ENCODE data around the gene PACSIN3. TPM values are rescaled to one million over a fixed set of nuclear protein-coding genes. Genes with fewer than 3 reads are reported as not detected.

PACSIN3 gene
- total RNA-seq, 2 donors from 2014 or later: 30.7 to 56.0 TPM

GRCh38 chr11:47161134-47161854, 24.9 kb downstream of the PACSIN3 start:
- DNase-seq: peak; percentile 74 to 79 (median 75)
- ATAC-seq: peak; percentile 68
- no peaks in the 10 kb centered on the region for H3K9me3 ChIP-seq
- peaks cover 7% of the 10 kb centered on the region for H3K4me1 ChIP-seq
- H3K4me3 ChIP-seq: no peak overlapping the region
- TF ChIP-seq POLR2A (IDR thresholded peaks at IDR 0.05) (no peak), CTCF (IDR thresholded peaks at IDR 0.05) (peak; percentile 57 to 83 (median 74))
- WGBS, 2 donors: 19 to 44% methylated on average over 5 to 14 of the region's 14 CpGs
- intact Hi-C loops (cut with DNase I): no loop called here
- H3K27ac ChIP-seq: no peak overlapping the region
- no peaks in the 10 kb centered on the region for H3K27me3 ChIP-seq
- peaks cover 15 to 22% of the 10 kb centered on the region in 2 donors for H3K36me3 ChIP-seq (replicated peaks in 1 of 2; ENCODE audit: insufficient read depth in 1 of 2, low read depth in 2 of 2)

DNA sequence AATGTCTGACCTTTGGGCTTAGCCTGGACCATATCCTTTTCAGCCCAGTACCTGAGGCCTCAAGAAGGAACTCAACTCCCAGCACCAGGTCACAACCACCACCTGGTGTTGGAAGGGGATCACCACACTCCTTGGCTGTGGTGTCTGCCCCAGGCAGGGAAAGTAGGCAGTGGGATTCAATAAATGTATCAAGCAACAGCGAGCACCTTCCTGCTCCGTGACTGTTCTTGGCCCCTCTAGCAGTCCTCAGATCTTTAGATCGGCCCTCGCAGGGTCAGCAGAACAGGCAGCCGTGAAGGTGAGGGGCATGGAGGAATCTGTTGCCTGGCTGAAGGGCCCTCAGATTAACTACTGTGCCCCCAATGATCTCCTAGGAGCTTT, 25.5 kb downstream of the PACSIN3 start:
- peaks cover 7% of the 10 kb centered on the region for H3K4me1 ChIP-seq
- DNase-seq (no peak), ATAC-seq (no peak)
- H3K27me3 ChIP-seq: no peaks in the 10 kb centered on the region
- intact Hi-C loops (cut with DNase I): no loop called here
- WGBS, 2 donors: 82% methylated on average over 5 of the region's 5 CpGs; no CpG with 5 or more reads in 1 of the 2 donors
- no peak overlapping the region for H3K27ac ChIP-seq
- no peak overlapping the region for H3K4me3 ChIP-seq
- H3K36me3 ChIP-seq (replicated peaks in 1 of 2; ENCODE audit: insufficient read depth in 1 of 2, low read depth in 2 of 2): peaks cover 11 to 16% of the 10 kb centered on the region in 2 donors
- H3K9me3 ChIP-seq: no peaks in the 10 kb centered on the region
- TF ChIP-seq POLR2A (IDR thresholded peaks at IDR 0.05): no peak
- no peak for TF ChIP-seq CTCF (IDR thresholded peaks at IDR 0.05)

- Histone ChIP-seq H3K27ac (peak overlapping the region in 2 of 4 donors; percentile 26 to 56), H3K4me1 (peaks cover 15% of the 10 kb centered on the region), H3K4me3 (no peak overlapping the region), H3K36me3 (replicated peaks in 1 of 2; ENCODE audit: insufficient read depth in 1 of 2, low read depth in 2 of 2) (no peaks in the 10 kb centered on the region), H3K27me3 (no peaks in the 10 kb centered on the region), H3K9me3 (no peaks in the 10 kb centered on the region)
- DNase-seq (peak in 1 of 4 donors; percentile 42), ATAC-seq (no peak)
- WGBS, 2 donors: 32 to 46% methylated on average over 5 of the region's 5 CpGs
- intact Hi-C loops (cut with DNase I): no loop called here
- no peak for TF ChIP-seq POLR2A (IDR thresholded peaks at IDR 0.05)
- TF ChIP-seq CTCF (IDR thresholded peaks at IDR 0.05): no peak
These were observed 28.0 kb downstream of the PACSIN3 start for GRCh38 chr11:47158242-47158641.

GRCh38 chr11:47157805-47158204, 28.4 kb downstream of the PACSIN3 start:
- DNase-seq (no peak), ATAC-seq (no peak)
- H3K4me3 ChIP-seq: no peak overlapping the region
- peak overlapping the region in 2 of 4 donors; percentile 26 to 56 for H3K27ac ChIP-seq
- no peaks in the 10 kb centered on the region for H3K9me3 ChIP-seq
- 52 to 74% methylated on average over 8 of the region's 8 CpGs for WGBS, 2 donors
- no peaks in the 10 kb centered on the region for H3K36me3 ChIP-seq (replicated peaks in 1 of 2; ENCODE audit: insufficient read depth in 1 of 2, low read depth in 2 of 2)
- no peaks in the 10 kb centered on the region for H3K27me3 ChIP-seq
- peaks cover 19% of the 10 kb centered on the region for H3K4me1 ChIP-seq
- no peak for TF ChIP-seq POLR2A (IDR thresholded peaks at IDR 0.05)
- intact Hi-C loops (cut with DNase I): no loop called here

DNA sequence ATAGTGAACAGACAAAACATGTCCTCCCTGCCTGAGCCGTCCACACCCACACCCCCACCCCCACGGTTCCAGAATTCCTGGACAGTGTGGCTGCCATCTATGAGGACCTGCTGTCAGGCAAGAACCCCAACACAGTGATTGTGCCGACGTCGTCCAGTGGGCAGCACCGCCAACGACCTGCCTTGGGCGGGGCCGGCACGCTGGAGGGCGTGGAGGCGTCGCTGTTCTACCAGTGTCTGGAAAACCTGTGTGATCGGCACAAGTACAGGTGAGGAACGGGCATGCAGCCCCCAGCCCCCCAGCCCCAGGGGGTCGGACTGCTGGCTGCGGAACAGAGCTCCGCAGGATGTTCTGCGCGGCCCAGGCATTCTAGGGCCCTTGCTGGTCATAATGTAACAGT, 29.3 kb downstream of the PACSIN3 start:
- Histone ChIP-seq H3K4me1 (peaks cover 21% of the 10 kb centered on the region), H3K36me3 (replicated peaks in 1 of 2; ENCODE audit: insufficient read depth in 1 of 2, low read depth in 2 of 2) (no peaks in the 10 kb centered on the region), H3K27me3 (no peaks in the 10 kb centered on the region), H3K4me3 (no peak overlapping the region), H3K9me3 (no peaks in the 10 kb centered on the region), H3K27ac (no peak overlapping the region)
- 98 to 100% methylated on average over 9 of the region's 20 CpGs for WGBS, 2 donors
- no peak for DNase-seq
- no peak for TF ChIP-seq POLR2A (IDR thresholded peaks at IDR 0.05)
- TF ChIP-seq CTCF (IDR thresholded peaks at IDR 0.05): no peak
- intact Hi-C loops (cut with DNase I): no loop called here
- ATAC-seq: no peak
